GM12878 (cell line): ENCODE measurements around the gene CSF2.
"Not testable (repeated sequence)": the region's sequence is repeated elsewhere in the genome, so short reads cannot be mapped to it uniquely, and the experiment has no call there.

ENCODE experiments used
- CEBPB ChIP-seq, 2 experiments: fragments of 150-350 bp in 1 of 2; IDR thresholded peaks; 2 replicates each; pipeline ENCODE4 v1.6.1; 2012 to 2014; ENCODE audit warnings: low read depth in 2 of 2, low read length in 2 of 2, borderline replicate concordance in 1 of 2, inconsistent platforms in 1 of 2
- CHD2 ChIP-seq: IDR thresholded peaks from 2 replicates; pipeline ENCODE4 v1.6.1; 2011; ENCODE audit warnings: low read depth, low read length, improper control_type of control experiment, borderline replicate concordance
- CTCF ChIP-seq, 3 experiments: IDR thresholded peaks in 2 of 3; conservative IDR thresholded peaks in 1 of 3; 2 replicates each; pipeline ENCODE4 v1.5.1; 2011; ENCODE audit warnings: low read depth in 3 of 3, low read length in 3 of 3, mild to moderate bottlenecking in 3 of 3, control low read depth in 2 of 3, moderate library complexity in 2 of 3, inconsistent platforms in 1 of 3, mixed read lengths in 1 of 3; ENCODE audit not compliant: control insufficient read depth in 2 of 3, insufficient read depth in 1 of 3; ENCODE audit errors: extremely low read depth in 1 of 3
- EED ChIP-seq: sonication (generic); IDR thresholded peaks from 2 replicates; pipeline ENCODE4 v1.6.1; 2016; ENCODE audit warnings: antibody characterized with exemption, low read depth
- EZH2 ChIP-seq: IDR thresholded peaks from 2 replicates; pipeline ENCODE4 v1.6.1; 2012; ENCODE audit warnings: low read depth, mild to moderate bottlenecking, control low read depth, inconsistent platforms, low read length, borderline replicate concordance; ENCODE audit not compliant: control insufficient read depth
- KDM1A ChIP-seq: fragments of 200-600 bp; sonication (generic); IDR thresholded peaks from 2 replicates; pipeline ENCODE4 v1.6.1; 2016; ENCODE audit warnings: borderline replicate concordance
- SMAD5 ChIP-seq: IDR thresholded peaks from 2 replicates; pipeline ENCODE4 v1.6.1; 2016; ENCODE audit warnings: antibody characterized with exemption, low read depth
- SMC3 ChIP-seq: IDR thresholded peaks from 2 replicates; pipeline ENCODE4 v1.6.1; 2011; ENCODE audit warnings: low read length, improper control_type of control experiment, borderline replicate concordance
- TAF1 ChIP-seq: IDR thresholded peaks from 2 replicates; pipeline ENCODE4 v1.6.1; 2011; ENCODE audit warnings: mild to moderate bottlenecking, low read depth, low read length, borderline replicate concordance
- TF ChIP-seq, protein P1 (sequence below): IDR thresholded peaks from 2 replicates; pipeline ENCODE4 v1.6.1; 2011; ENCODE audit warnings: low read depth, low read length, improper control_type of control experiment, borderline replicate concordance

DNA sequence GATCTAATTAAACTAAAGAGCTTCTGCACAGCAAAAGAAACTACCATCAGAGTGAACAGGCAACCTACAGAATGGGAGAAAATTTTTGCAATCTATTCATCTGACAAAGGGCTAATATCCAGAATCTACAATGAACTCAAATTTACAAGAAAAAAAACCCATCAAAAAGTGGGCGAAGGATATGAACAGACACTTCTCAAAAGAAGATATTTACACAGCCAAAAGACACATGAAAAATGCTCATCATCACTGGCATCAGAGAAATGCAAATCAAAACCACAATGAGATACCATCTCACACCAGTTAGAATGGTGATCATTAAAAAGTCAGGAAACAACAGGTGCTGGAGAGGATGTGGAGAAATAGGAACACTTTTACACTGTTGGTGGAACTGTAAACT, 34.9 kb downstream of the CSF2 start:
- TF ChIP-seq, protein P1, sequence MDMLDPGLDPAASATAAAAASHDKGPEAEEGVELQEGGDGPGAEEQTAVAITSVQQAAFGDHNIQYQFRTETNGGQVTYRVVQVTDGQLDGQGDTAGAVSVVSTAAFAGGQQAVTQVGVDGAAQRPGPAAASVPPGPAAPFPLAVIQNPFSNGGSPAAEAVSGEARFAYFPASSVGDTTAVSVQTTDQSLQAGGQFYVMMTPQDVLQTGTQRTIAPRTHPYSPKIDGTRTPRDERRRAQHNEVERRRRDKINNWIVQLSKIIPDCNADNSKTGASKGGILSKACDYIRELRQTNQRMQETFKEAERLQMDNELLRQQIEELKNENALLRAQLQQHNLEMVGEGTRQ: not testable (repeated sequence)
- TF ChIP-seq CTCF (IDR thresholded peaks at IDR 0.05 in 2 of 3, conservative IDR thresholded peaks at IDR 0.05 in 1 of 3; ENCODE audit: control insufficient read depth in 2 of 3, extremely low read depth in 1 of 3, insufficient read depth in 1 of 3, low read depth in 3 of 3, low read length in 3 of 3); EED; TAF1; SMAD5; CEBPB (IDR thresholded peaks at IDR 0.05; ENCODE audit: borderline replicate concordance in 1 of 2, low read depth in 2 of 2, low read length in 2 of 2); EZH2; SMC3; KDM1A; CHD2: not testable (repeated sequence)
